HG03103 (cell line): ENCODE data around the gene STH.
"Not testable (repeated sequence)": the region's sequence is repeated elsewhere in the genome, so short reads cannot be mapped to it uniquely, and the experiment has no call there.

Experiments
- ATAC-seq: cut with Tn5 transposase; IDR thresholded peaks from one replicate; pipeline ENCODE4 v1.9.1; 2021; ENCODE audit warnings: low read depth; ENCODE audit not compliant: unreplicated experiment

Gene STH, protein sequence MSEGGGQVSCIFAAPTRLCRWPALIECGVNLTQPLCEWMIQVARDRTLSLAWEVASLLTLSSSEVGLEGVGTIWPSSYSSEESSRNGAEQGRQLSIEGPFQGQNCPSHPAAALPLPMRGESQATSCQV

DNA sequence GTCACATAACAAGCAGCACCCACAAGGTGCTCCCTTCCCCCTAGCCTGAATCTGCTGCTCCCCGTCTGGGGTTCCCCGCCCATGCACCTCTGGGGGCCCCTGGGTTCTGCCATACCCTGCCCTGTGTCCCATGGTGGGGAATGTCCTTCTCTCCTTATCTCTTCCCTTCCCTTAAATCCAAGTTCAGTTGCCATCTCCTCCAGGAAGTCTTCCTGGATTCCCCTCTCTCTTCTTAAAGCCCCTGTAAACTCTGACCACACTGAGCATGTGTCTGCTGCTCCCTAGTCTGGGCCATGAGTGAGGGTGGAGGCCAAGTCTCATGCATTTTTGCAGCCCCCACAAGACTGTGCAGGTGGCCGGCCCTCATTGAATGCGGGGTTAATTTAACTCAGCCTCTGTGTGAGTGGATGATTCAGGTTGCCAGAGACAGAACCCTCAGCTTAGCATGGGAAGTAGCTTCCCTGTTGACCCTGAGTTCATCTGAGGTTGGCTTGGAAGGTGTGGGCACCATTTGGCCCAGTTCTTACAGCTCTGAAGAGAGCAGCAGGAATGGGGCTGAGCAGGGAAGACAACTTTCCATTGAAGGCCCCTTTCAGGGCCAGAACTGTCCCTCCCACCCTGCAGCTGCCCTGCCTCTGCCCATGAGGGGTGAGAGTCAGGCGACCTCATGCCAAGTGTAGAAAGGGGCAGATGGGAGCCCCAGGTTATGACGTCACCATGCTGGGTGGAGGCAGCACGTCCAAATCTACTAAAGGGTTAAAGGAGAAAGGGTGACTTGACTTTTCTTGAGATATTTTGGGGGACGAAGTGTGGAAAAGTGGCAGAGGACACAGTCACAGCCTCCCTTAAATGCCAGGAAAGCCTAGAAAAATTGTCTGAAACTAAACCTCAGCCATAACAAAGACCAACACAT, at the start of gene STH:
STH (plus strand) TSS at position 264 of the 913 bp plus-strand sequence; CDS start at position 294, 30 bp downstream.
- no peak for ATAC-seq

DNA sequence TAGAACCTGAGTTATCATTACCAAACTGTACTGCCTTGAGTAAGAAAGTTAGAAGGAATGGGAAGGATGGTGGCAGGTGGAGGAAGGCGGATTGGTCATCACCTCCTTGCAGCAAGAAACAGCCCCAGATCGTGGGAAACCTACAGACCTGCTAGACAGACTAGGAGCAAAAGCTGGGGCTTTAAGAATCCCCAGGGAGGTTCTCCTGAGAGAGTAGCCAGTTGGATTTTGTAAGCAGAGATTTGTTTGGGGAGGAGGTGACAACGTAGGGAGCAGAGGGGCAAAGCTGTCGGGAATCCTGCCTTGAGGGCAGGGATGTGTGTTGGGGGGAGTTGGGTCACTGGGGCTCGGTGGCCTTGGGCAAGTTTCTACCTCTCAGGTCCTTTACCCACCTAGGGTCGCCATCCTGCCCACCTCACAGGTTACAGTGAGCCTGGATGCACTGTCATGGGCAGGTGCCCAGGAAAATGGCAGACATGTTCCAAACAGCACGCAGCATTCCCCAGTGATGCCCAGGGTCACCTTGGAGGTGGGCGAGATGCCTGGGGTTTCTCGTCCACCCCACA, 49.2 kb upstream of the STH start:
- ATAC-seq, result no peak

DNA sequence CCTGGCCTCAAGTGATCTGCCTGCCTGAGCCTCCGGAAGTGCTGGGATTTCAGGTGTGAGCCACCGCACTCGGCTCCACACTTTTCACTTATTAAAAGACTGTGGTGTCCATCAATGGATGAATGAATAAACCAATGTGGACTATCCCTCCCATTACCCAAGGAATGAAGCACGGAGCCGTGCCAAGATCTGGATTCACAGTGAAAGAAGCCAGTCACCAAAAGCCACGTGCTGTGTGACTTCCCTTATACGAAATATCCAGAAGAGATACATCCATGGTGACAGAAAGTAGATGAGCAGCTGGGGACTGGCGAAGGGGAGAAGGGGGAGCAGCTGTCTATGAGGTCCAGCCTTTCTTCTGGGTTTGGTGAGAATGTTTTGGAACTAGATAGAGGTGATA, 48.2 kb upstream of the STH start:
- ATAC-seq, result no peak

DNA sequence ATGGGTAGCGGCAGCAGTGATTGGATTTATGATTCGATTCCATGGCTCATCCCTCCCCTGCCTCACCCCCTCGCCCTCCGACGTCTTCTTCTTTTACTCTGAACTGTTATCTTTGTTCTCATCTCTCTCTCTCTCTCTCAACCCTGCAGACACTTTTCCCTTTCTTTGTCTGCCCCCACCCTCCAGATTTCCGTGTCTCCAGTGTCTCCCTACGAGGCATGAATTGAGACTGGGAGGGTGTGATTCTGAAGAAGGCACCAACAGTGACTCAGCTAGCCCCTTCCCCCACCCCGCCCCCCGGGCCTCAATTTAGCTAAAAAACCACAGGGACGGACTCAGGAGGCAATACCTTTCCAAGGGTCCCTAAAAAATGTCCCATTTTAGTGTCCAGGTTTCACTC, 47.6 kb upstream of the STH start:
- no peak for ATAC-seq

DNA sequence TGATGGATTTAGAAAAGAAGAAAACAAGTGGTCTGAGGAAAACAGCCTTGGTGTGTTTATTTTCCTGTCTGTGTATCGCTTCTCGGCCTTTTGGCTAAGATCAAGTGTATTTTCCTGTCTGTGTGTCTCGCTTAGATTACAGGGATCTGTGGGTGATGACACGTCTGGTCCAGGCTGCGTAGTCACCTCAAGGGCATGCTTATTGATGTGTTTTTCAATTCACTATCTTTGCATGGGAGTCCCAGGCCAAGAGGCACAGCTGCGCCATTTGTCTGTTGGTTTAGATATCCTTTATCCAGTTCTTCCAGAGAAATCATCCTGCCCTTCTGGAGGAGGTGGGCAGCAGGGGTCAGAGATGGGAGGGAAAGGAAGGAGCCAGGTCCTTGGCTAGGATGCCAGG, 47.1 kb upstream of the STH start:
- ATAC-seq, result no peak

DNA sequence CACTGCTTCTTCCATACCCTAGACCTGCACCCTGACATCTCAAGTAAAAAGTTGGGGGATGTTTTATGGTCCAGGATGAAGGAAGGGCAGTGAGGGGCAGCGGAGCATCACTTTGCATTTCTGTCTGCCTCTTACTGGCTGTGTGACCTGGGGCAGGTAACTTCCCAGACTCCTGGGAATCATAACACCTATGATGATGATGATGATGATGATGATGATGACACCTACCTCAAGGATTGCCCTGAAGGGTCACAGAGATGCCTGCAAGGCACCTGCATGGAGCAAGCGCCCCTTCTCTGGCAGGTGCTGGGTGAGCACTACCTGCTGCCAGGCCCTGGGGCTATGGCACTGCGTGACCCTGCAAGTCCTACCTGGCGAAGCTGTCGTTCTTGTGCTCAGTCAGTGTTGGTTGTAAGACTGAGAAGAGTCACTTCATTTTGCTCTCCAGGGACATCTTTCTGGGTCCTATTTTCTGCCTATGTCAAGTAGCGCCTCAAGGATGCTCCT, 46.2 kb upstream of the STH start:
- no peak for ATAC-seq

DNA sequence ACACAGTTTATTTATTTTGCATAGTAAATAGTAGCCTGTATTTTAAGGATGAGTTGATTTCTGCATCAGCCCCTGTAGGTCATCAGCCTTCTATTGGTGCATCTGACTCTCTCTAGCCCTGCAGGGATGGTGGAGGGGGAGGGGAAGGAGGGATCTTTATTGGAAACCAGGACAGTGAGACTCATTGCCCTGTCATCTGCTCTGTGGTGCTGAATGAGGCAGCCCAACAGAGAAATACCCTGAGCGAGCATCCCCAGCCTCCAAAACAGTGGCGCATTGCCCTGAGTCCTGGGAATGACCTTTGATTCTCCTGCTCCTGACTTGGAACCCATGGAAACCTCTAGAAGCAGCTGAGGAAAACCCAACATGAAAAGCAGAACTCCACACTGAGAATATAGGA, 45.5 kb upstream of the STH start:
- ATAC-seq, result no peak

DNA sequence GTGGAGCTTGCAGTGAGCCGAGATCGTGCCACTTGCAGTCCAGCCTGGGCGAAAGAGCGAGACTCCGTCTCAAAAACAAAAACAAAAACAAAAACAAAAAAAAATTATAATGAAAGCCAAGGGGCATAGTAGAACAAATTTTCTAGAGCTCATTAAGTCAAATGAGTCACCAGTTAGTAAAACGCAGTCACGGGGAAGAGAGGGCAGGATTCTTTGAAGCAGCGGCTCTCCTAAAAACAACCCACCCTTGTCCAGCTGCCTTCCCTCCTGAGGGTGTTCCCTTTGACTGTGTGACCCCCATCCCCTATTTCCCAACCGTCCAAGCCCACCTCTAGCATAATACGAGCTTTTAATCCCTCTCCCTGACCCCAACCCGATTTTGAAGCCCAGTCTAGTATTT, 44.1 kb upstream of the STH start:
- ATAC-seq, result no peak

DNA sequence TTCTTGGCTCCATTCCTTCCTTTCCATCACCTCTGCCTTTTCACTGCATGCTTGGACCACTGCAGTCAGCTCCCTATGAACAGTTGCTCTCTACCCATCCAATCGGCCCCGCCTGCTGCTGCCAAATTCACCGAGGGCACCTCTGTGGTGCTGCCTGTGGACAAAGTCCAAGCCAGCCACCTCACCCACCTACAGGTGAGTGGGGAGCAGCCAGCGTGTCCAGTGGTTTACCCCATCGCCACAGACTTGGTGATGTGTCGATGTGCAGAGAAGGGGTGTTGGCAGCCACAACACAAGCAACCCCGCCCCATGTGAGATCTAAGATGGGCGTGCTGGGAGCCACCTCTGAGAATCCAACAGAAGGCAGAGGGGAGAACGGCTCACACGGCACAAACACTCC, 43.7 kb upstream of the STH start:
- no peak for ATAC-seq

DNA sequence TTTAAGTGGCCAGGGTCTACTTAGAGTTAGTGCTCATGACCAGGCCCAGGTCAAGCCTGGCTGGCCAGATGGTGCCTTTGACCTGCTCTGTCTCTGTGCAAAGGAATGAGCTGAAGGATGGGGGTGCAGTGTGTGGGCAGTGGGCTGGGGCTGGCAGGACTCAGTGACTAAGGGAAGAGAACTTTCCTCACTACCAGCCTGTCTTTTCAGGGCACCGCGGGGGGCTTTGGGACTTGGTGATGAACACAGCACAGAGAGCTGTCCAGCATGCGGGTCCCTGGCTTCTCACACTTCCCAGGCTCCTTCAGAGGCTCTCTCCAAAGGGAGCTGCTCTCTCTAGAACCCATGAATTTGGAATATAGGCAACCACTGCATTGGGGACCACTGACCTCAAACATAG, 43.0 kb upstream of the STH start:
- no peak for ATAC-seq

DNA sequence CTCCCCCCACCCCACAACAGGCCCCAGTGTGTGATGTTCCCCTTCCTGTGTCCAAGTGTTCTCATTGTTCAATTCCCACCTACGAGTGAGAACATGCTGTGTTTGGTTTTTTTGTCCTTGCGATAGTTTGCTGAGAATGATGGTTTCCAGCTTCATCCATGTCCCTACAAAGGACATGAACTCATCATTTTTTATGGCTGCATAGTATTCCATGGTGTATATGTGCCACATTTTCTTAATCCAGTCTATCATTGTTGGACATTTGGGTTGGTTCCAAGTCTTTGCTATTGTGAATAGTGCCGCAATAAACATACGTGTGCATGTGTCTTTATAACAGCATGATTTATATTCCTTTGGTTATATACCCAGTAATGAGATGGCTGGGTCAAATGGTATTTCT, 42.3 kb upstream of the STH start:
- ATAC-seq, result not testable (repeated sequence)

DNA sequence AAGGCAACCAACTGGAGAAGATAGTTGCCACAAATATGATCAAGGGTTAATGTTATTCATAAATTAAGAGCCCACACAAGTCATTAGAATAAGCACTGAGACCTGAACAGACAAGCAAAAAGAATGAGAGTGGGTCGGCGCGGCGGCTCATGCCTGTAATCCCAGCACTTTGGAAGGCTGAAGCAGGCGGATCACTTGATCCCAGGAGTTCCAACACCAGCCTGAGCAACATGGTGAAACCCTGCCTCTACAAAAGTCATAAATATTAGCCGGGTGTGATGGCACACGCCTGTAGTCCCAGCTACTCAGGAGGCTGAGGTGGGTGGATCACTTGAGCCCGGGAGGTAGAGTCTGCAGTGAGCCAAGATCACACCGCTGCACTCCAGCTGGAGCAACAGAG, 40.7 kb upstream of the STH start:
- no peak for ATAC-seq

DNA sequence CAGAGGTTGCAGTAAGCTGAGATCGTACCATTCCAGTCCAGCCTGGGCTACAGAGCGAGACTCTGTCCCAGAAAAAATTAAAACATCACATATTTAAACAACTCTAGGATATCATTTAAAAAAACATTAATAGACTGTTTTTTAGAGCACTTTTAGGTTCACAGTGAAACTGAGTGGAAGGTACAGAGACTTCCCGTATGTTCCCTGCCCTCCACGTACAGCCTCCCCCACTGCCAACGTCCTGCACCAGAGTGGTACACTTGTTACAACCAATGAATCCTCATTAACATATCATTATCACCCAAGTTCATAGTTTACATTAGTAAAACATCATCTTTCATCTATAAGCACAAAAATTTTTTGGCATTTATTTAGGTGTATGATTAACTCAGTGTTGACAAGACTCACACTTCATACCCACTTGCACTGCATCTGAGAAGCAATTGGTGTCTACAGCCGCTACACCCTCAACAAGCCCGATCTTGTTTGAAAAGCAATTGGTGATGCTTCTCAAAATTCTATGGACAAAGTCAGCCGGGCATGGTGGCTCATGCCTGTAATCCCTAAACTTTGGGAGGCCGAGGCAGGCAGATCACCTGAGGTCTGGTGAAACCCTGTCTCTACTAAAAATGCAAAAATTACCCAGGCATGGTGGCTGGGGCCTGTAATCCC, 39.9 kb upstream of the STH start:
- no peak for ATAC-seq

DNA sequence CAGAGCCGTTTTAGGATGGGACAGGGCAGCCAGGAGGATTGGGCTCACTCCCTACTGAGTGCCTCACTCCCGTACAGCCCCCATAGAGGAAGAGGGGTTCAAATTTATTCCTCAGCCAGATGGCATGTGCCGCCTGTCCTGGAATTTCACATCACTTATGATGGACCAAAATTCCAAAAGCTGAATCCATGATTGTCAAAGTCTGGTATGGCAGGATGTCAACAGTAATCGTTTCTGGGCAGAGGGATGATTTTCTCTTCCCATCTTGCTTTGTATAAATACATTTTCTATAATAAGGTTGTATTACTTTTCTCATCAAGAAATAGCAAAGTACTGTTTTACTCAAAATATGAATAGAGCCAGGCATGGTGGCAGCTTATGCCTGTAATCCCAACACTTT, 38.7 kb upstream of the STH start:
- no peak for ATAC-seq

DNA sequence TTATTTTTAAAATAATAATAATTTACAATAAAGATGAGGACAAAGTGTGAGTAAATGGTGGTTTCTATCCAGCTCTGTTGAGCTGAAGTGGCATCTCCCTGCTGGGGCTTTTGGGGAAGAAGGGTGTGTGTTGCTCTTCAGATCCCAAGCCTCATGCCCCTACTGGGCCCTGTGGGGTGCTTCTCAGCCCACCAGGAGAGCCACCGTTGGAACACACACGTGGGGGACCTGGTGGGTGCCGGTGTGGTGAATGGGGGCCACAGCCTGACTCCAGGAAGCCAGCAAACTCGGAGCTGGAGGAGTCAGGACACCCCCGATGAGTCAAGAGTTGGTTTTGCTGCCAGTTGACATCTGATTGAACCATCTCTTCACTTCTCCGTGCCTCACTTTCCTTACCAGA, 37.8 kb upstream of the STH start:
- ATAC-seq, result no peak

DNA sequence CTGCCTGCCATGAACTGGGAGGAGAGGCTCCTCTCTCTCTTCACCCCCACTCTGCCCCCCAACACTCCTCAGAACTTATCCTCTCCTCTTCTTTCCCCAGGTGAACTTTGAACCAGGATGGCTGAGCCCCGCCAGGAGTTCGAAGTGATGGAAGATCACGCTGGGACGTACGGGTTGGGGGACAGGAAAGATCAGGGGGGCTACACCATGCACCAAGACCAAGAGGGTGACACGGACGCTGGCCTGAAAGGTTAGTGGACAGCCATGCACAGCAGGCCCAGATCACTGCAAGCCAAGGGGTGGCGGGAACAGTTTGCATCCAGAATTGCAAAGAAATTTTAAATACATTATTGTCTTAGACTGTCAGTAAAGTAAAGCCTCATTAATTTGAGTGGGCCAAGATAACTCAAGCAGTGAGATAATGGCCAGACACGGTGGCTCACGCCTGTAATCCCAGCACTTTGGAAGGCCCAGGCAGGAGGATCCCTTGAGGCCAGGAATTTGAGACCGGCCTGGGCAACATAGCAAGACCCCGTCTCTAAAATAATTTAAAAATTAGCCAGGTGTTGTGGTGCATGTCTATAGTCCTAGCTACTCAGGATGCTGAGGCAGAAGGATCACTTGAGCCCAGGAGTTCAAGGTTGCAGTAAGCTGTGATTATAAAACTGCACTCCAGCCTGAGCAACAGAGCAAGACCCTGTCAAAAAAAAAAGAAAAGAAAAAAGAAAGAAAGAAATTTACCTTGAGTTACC, 36.7 kb upstream of the STH start:
- no peak for ATAC-seq

DNA sequence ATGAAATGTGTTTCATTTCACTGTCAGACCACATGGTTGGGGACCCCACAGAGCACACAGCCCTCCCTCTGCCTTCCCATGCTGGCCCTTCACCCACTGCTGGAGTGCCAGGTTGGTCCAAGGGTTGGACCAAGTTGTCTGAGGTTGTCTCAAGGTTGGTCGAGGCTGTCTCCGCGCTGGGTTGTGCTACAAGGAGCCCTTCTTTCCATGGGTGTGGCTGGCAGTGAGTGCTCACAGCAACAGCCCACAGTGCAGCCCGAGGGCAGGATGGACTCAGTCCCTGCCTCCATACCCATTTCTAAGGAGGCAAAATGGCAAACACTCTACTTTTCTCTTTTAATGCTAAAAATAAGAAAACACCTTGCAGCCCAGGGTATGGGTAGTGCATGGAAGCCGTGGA, 35.8 kb upstream of the STH start:
- no peak for ATAC-seq

DNA sequence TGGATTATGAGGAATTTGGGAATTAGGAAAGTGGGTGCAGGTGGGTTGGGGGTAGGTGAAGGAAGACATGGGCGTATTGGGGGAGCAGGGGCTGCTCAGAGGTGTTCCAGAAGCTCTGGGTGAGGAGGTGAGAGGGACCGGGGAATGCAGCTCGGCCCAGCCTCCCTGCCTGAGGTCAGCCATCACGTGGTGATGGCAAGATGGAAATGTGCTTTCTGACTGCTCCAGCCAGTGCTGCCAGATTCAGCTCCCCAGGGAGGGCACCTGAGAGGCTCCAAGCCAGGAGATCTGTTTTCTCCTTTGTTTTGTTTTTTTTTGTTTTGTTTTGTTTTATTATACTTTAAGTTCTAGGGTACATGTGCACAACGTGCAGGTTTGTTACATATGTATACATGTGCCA, 35.2 kb upstream of the STH start:
- no peak for ATAC-seq

DNA sequence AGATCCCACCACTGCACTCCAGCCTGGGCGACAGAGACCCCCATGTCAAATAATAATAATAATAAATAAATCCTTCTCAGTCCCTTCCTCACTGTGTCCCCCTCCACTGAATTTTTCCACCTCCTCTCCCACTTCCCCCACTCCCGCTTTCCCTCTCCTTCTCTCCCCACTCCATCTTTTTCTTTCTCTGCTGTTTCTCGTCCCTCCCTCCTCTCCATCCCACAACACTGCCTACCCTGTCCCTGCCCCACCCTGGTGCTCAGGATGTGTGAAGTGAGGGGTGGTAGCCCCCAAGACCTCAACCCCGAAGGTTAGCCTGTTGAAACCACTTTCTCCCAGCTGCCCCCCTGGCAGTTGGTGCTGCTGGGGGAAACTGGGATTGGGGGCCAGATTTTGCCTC, 34.4 kb upstream of the STH start:
- no peak for ATAC-seq

DNA sequence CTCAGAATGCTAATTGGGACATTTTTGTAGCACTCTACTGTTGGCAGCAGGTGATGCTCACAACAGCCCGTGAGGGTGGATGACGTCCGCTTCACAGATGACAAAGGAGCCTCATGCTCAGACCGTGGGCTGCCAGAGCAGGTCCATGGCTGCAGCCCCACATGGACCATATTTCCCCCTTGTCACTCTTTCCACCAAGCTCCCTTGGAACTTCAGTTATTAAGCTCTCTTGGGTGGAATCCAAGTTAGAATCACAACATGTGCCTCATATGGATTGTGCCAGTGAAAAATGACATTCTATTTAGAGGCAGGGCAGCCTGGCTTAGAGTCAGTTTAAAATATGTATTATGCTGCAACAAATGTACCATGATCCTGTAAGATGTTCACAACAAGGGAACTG, 33.2 kb upstream of the STH start:
- ATAC-seq, result no peak
